ENCODE results near the gene SLC9A9. TPM values are rescaled to one million over a fixed set of nuclear protein-coding genes. Genes with fewer than 3 reads are reported as not detected.

SLC9A9 gene
- total and polyA plus RNA-seq, 4 donors: 3.3 to 15.0 (median 6.1) TPM

- no peak overlapping the region for H3K27ac ChIP-seq (ENCODE audit: low read depth in 1 of 2, low read length in 2 of 2)
- peaks cover 0 to 4% (median 0%) of the 10 kb centered on the region in 4 donors for H3K9me3 ChIP-seq (ENCODE audit: control insufficient read depth in 4 of 4, low read length in 3 of 4)
- 56% methylated on average over 1 of the region's 1 CpG for WGBS
- no peak overlapping the region for H3K4me3 ChIP-seq (ENCODE audit: low read depth in 1 of 3, low read length in 3 of 3)
- peaks cover 0 to 11% (median 2%) of the 10 kb centered on the region in 4 donors for H3K4me1 ChIP-seq (ENCODE audit: control insufficient read depth in 4 of 4, insufficient read depth in 4 of 4, low read length in 3 of 4)
- H3K27me3 ChIP-seq (ENCODE audit: control insufficient read depth in 4 of 4, insufficient read depth in 4 of 4, low read length in 3 of 4): no peaks in the 10 kb centered on the region
- no peaks in the 10 kb centered on the region for H3K36me3 ChIP-seq (ENCODE audit: control insufficient read depth in 4 of 4, insufficient read depth in 3 of 4, low read depth in 1 of 4, low read length in 3 of 4)
- TF ChIP-seq RAD21 (IDR thresholded peaks at IDR 0.05): no peak
- no peak for TF ChIP-seq CTCF (IDR thresholded peaks at IDR 0.05; ENCODE audit: low read depth, low read length, missing input control)
- no peak for TF ChIP-seq MAX (IDR thresholded peaks at IDR 0.05)
- no peak for TF ChIP-seq HNF4G (IDR thresholded peaks at IDR 0.05)
- TF ChIP-seq ATF3 (IDR thresholded peaks at IDR 0.05): no peak
- TF ChIP-seq JUND (IDR thresholded peaks at IDR 0.05): no peak
- no peak for TF ChIP-seq FOXA2 (IDR thresholded peaks at IDR 0.05)
- no peak for TF ChIP-seq REST (IDR thresholded peaks at IDR 0.05)
- H3K9ac ChIP-seq (ENCODE audit: low read depth in 1 of 2, low read length in 2 of 2): no peak overlapping the region
- DNase-seq (ENCODE audit: low spot score): no peak
Observed at GRCh38 chr3:143332026-143332425, 516.2 kb downstream of the SLC9A9 start.

GRCh38 chr3:143331350-143331749 is 516.9 kb downstream of the SLC9A9 start:
- peaks cover 0 to 4% (median 0%) of the 10 kb centered on the region in 4 donors for H3K9me3 ChIP-seq (ENCODE audit: control insufficient read depth in 4 of 4, low read length in 3 of 4)
- H3K27me3 ChIP-seq (ENCODE audit: control insufficient read depth in 4 of 4, insufficient read depth in 4 of 4, low read length in 3 of 4): no peaks in the 10 kb centered on the region
- H3K9ac ChIP-seq (ENCODE audit: low read depth in 1 of 2, low read length in 2 of 2): no peak overlapping the region
- H3K27ac ChIP-seq (ENCODE audit: low read depth in 1 of 2, low read length in 2 of 2): no peak overlapping the region
- H3K4me1 ChIP-seq (ENCODE audit: control insufficient read depth in 4 of 4, insufficient read depth in 4 of 4, low read length in 3 of 4): peaks cover 0 to 11% (median 2%) of the 10 kb centered on the region in 4 donors
- no peak for DNase-seq (ENCODE audit: low spot score)
- no peaks in the 10 kb centered on the region for H3K36me3 ChIP-seq (ENCODE audit: control insufficient read depth in 4 of 4, insufficient read depth in 3 of 4, low read depth in 1 of 4, low read length in 3 of 4)
- no peak overlapping the region for H3K4me3 ChIP-seq (ENCODE audit: low read depth in 1 of 3, low read length in 3 of 3)
- 79% methylated on average over 5 of the region's 5 CpGs for WGBS
- TF ChIP-seq FOXA2 (IDR thresholded peaks at IDR 0.05) (no peak), EGR1 (IDR thresholded peaks at IDR 0.05; ENCODE audit: low read depth in 2 of 2) (no peak), RAD21 (IDR thresholded peaks at IDR 0.05) (no peak), CTCF (IDR thresholded peaks at IDR 0.05; ENCODE audit: low read depth, low read length, missing input control) (no peak), NR2F2 (IDR thresholded peaks at IDR 0.05) (no peak), HNF4G (IDR thresholded peaks at IDR 0.05) (no peak), RXRA (IDR thresholded peaks at IDR 0.05) (no peak), ATF3 (IDR thresholded peaks at IDR 0.05) (no peak)
